Activated CD8-positive, alpha-beta memory T cell treated with anti-CD3 and anti-CD28 coated beads, Interleukin-2, amount 10 ng/mL, durations not matched to agents 7 days and 5 days (primary cell): ENCODE results near the gene FCSK. TPM values are rescaled to one million over a fixed set of nuclear protein-coding genes. Genes with fewer than 3 reads are reported as not detected.
"Not testable (repeated sequence)": the region's sequence is repeated elsewhere in the genome, so short reads cannot be mapped to it uniquely, and the experiment has no call there.

Experiments
- ATAC-seq: fragments of 150-1000 bp; cut with Tn5 transposase; one replicate; pipeline ENCODE4 v1.10.0; 2021; ENCODE audit warnings: moderate library complexity
- CTCF ChIA-PET: fragments of 350-600 bp; sonication (Branson Sonifier 250); formaldehyde crosslinking; loops from one replicate; lab custom pipeline; 2021; ENCODE audit warnings: antibody characterized with exemption; lab: Charles Lee
- DNase-seq: peaks from one replicate; pipeline ENCODE4 v3.0.0-alpha.2; 2020
- H3K27ac Mint-ChIP-seq: one replicate; pipeline ENCODE4 v1.8.0; 2021; ENCODE audit warnings: mild to moderate bottlenecking, mixed read lengths
- H3K27me3 Mint-ChIP-seq: one replicate; pipeline ENCODE4 v1.8.0; 2021; ENCODE audit warnings: mixed read lengths
- H3K36me3 Mint-ChIP-seq: one replicate; pipeline ENCODE4 v1.8.0; 2021; ENCODE audit warnings: mild to moderate bottlenecking, mixed read lengths
- H3K4me1 Mint-ChIP-seq: one replicate; pipeline ENCODE4 v1.8.0; 2021; ENCODE audit warnings: mixed read lengths
- H3K4me3 Mint-ChIP-seq: one replicate; pipeline ENCODE4 v1.8.0; 2021; ENCODE audit warnings: mild to moderate bottlenecking, moderate library complexity, mixed read lengths
- H3K9me3 Mint-ChIP-seq: one replicate; pipeline ENCODE4 v1.8.0; 2022; ENCODE audit warnings: low read depth, mixed read lengths
- total RNA-seq, 2 experiments: library from RNA; stranded (reverse); gene quantifications; one replicate each; pipeline ENCODE4 v1.2.3, GENCODE V29; 2021

The FCSK gene
- total RNA-seq, 2 experiments from 2014 or later: 17.8 to 20.9 TPM

DNA sequence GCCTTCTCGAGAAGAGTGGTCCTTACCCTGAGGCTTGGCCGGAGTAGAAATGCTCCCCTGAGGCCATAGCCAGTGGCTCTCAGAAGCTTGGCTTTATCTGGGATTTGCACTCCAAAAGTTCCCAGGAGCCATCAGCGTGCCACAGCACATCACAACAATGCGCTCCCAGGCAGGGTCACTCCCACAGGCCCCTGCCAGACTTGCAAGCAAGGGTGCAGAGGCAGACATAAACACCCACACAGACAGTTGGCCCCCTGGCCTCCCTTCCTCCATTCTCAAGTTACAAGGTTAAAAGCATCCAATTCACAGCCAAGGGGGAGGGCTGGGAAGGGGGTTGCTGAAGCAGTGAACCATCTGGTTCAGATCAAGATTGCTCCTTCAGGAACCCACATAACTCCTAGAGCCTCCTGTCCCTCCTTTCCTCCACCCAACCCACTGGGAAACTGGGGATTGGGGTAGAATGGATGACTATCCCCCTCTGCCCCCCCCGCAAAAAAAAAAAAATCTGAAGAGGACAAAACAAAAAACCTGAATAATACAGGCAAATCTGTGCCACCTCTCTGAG is 17.3 kb upstream of the FCSK start:
- no peak for ATAC-seq

GRCh38 chr16:70437582-70438557 is 16.5 kb upstream of the FCSK start:
- H3K4me3 Mint-ChIP-seq: peak overlapping the region; percentile 85
- H3K36me3 Mint-ChIP-seq: peaks cover 6% of the 10 kb centered on the region
- H3K9me3 Mint-ChIP-seq: no peaks in the 10 kb centered on the region
- DNase-seq (peak; percentile 46), ATAC-seq (no peak)
- no peaks in the 10 kb centered on the region for H3K27me3 Mint-ChIP-seq
- H3K4me1 Mint-ChIP-seq: peaks cover 37% of the 10 kb centered on the region
- H3K27ac Mint-ChIP-seq: peak overlapping the region; percentile 74
- CTCF ChIA-PET: interaction anchor here (0.7 to 1.3 kb wide), 5 partner anchors 17 to 68 kb away, joined by 3 to 4 read pairs (median 3); partner anchors contain the start of gene FCSK

More for the DNA sequence above, 17.3 kb upstream of the FCSK start:
- H3K4me3 Mint-ChIP-seq: peak overlapping the region; percentile 85
- H3K27ac Mint-ChIP-seq: no peak overlapping the region
- peaks cover 39% of the 10 kb centered on the region for H3K4me1 Mint-ChIP-seq
- CTCF ChIA-PET: interaction anchor here (0.7 to 1.2 kb wide), 2 partner anchors 57 to 67 kb away, joined by 3 to 4 read pairs; no protein-coding TSS in a partner anchor
- no peak for DNase-seq
- no peaks in the 10 kb centered on the region for H3K9me3 Mint-ChIP-seq
- peaks cover 6% of the 10 kb centered on the region for H3K36me3 Mint-ChIP-seq
- H3K27me3 Mint-ChIP-seq: no peaks in the 10 kb centered on the region

- Mint-ChIP-seq H3K27ac (peak overlapping the region; percentile 74), H3K9me3 (no peaks in the 10 kb centered on the region), H3K36me3 (peaks cover 6% of the 10 kb centered on the region), H3K4me3 (peak overlapping the region; percentile 85), H3K4me1 (peaks cover 33% of the 10 kb centered on the region), H3K27me3 (no peaks in the 10 kb centered on the region)
- no peak for ATAC-seq
- no peak for DNase-seq
- CTCF ChIA-PET: interaction anchor here (1.1 to 1.9 kb wide), 6 partner anchors 8 to 82 kb away, joined by 3 to 6 read pairs (median 4); partner anchors contain the start of gene FCSK
These were observed 15.8 kb upstream of the FCSK start for GRCh38 chr16:70438585-70438968.

DNA sequence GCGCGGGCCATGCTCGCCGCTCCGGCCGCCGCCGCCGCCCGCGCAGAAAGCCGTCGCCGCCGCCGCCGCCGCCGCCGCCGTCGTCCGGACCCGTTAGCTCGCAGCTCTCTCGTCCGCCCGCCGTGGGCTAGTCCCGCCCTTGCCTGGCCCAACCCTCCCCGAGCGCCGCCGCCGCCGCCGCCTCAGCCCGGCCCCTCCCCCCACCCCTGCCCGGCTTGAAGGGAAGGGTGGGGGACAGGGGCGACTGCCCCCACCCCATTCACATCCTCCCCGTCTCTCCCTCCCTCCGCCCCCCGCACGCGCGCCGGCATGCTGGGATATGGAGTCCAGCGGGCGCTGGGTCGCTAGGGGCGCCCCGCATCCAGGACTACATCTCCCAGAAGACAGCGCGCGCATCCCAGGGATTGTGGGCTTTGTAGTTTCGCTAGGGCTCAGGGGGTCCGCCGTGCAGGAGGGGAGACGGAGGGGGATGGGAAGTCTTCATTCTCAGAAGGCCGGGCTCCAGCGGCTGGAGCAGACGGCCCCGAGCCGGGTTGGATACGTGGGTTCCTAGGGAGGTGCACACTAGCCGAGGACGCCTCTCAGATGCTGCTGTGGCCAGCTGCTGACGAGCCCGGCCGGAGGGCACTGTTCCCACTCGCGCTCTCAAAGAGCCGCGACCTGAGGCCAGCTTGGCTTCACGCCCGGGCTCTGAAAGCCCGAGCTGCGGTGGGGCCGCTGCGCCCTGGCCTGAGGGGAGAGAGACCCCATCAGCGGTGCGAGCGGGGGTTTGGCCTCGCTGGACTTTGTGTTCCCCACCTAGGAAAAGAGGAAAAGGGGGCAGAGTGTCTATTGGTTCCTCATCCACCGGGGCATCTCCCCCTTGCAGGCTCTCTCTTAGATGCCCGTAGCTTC is 15.2 kb upstream of the FCSK start, which contains the start of gene ST3GAL2:
Gene ST3GAL2, minus strand, starts transcription at position 132 of the 894 bp plus-strand sequence. CDS start 40,570 bp downstream, outside the sequence.
- H3K9me3 Mint-ChIP-seq: no peaks in the 10 kb centered on the region
- ATAC-seq: peak; percentile 95
- no peaks in the 10 kb centered on the region for H3K27me3 Mint-ChIP-seq
- H3K36me3 Mint-ChIP-seq: peaks cover 2% of the 10 kb centered on the region
- CTCF ChIA-PET: interaction anchor here (1.1 to 1.9 kb wide), 5 partner anchors 9 to 83 kb away, joined by 3 to 7 read pairs (median 5); partner anchors contain the start of gene FCSK
- peaks cover 31% of the 10 kb centered on the region for H3K4me1 Mint-ChIP-seq
- DNase-seq: peak; percentile 97
- H3K27ac Mint-ChIP-seq: peak within 1 kb of the TSS; percentile 91
- H3K4me3 Mint-ChIP-seq: peak within 1 kb of the TSS; percentile 87

DNA sequence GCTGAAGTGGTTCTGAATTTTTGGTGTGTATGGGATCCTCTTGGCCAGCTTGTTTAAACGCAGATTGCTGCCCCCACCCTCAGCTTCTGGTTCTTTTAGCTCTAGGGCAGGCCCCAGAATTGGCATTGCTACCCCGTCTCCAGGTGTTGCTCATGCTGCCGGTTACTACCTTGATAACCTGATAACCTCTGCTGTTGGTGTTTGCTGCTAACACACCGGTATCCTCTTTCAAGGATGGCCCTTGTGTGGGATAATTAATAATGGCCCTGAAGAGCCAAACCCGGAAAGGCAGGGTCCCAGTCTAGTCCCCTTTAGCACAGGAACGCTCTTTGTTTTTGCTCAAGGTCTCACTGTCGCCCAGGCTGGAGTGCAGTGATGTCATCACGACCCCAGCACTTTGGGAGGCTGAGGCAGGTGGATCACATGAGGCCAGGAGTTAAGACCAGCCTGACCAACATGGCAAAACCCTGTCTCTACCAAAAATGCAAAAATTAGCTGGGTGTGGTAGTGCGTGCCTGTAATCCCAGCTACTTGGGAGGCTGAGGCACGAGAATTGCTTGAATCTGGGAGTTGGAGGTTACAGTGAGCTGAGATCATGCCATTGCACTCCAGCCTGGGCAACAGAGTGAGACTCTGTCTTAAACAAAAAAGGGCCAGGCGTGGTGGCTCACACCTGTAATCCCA is 14.2 kb upstream of the FCSK start:
- DNase-seq: no peak
- Mint-ChIP-seq H3K4me3 (peak overlapping the region; percentile 87), H3K4me1 (peaks cover 32% of the 10 kb centered on the region), H3K36me3 (peaks cover 2% of the 10 kb centered on the region), H3K9me3 (no peaks in the 10 kb centered on the region), H3K27ac (peak overlapping the region; percentile 91), H3K27me3 (no peaks in the 10 kb centered on the region)
- ATAC-seq: no peak
- CTCF ChIA-PET: interaction anchor here (1.8 to 1.9 kb wide), 3 partner anchors 10 to 84 kb away, joined by 5 to 7 read pairs (median 6); partner anchors contain the start of gene FCSK

DNA sequence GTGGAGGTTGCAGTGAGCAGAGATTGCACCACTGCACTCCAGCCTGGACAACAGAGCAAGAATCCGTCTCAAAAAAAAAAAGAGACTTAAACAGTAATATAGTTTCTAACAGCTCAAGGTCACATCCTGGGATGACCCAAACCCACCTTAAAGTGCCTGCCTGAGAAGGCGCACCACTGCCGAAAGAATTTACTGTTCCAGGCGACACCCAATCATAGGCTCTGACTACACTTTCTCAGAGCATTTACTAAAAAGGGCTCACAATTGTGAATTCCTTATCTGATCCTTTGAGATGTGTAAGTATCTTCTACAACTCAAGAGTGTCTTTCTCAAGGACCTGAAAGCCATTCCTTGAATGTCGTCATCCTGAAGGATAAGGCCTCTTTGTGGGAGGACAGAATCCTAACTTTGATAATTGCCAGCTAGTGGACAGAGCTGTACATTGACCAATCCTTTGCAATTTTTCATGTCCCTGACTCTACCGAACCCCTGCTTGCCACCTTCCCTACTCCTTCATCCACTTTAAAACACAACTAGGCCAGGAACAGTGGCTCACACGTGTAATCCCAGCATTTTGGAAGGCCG is 12.9 kb upstream of the FCSK start:
- H3K4me1 Mint-ChIP-seq: peaks cover 30% of the 10 kb centered on the region
- DNase-seq (no peak), ATAC-seq (no peak)
- H3K27ac Mint-ChIP-seq: peak overlapping the region; percentile 56
- no peaks in the 10 kb centered on the region for H3K27me3 Mint-ChIP-seq
- CTCF ChIA-PET: interaction anchor here (0.7 kb wide), 1 partner anchor 11 kb away, joined by 3 read pairs; no protein-coding TSS in a partner anchor
- H3K36me3 Mint-ChIP-seq: peaks cover 2% of the 10 kb centered on the region
- H3K4me3 Mint-ChIP-seq: no peak overlapping the region
- H3K9me3 Mint-ChIP-seq: no peaks in the 10 kb centered on the region

- Mint-ChIP-seq H3K27ac (no peak overlapping the region), H3K9me3 (no peaks in the 10 kb centered on the region), H3K36me3 (peaks cover 2% of the 10 kb centered on the region), H3K27me3 (peaks cover 2% of the 10 kb centered on the region), H3K4me3 (no peak overlapping the region), H3K4me1 (peaks cover 22% of the 10 kb centered on the region)
- CTCF ChIA-PET: interaction anchor here (1.0 kb wide), 1 partner anchor 62 kb away, joined by 3 read pairs; no protein-coding TSS in a partner anchor
- ATAC-seq (no peak), DNase-seq (no peak)
These were observed 12.1 kb upstream of the FCSK start for GRCh38 chr16:70442344-70442743.

DNA sequence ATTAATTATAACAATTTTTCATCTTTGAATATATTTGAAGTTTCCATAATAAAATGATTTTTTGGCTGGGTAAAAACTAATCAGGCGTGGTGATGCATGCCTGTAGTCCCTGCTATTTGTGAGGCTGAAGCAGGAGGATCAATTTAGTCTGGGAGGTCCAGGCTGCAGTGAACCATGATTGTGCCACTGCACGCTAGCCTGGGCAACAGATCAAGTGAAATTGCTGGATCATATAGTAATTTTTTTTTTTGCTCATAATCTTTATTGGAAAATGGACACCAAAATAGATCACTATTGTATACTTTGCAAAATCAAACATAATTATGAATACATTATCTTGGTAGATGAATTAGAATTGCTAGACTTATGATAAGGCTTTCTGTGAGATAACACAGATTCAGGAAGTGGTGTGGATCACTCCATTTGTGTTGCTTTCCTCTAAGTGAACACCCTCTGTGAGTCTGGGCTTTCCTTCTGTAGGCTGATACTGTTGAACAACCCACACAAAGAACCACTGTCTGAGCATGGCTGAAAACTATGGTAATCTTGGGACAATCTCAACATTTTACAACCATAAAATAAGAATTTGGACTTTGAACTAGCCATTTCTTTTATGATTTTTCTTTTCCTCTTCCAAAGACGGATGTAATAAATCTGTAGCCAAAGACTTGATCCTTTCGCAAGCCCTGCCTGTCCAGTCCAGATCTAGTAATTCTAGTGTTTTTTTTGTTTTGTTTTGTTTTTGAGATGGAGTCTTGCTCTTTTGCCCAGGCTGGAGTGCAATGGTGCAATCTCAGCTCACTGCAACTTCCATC is 9.9 kb upstream of the FCSK start:
- Mint-ChIP-seq H3K4me3 (no peak overlapping the region), H3K27ac (no peak overlapping the region), H3K36me3 (no peaks in the 10 kb centered on the region), H3K27me3 (peaks cover 2% of the 10 kb centered on the region), H3K9me3 (no peaks in the 10 kb centered on the region), H3K4me1 (peaks cover 9% of the 10 kb centered on the region)
- CTCF ChIA-PET: no interaction called here
- no peak for DNase-seq
- ATAC-seq: no peak

DNA sequence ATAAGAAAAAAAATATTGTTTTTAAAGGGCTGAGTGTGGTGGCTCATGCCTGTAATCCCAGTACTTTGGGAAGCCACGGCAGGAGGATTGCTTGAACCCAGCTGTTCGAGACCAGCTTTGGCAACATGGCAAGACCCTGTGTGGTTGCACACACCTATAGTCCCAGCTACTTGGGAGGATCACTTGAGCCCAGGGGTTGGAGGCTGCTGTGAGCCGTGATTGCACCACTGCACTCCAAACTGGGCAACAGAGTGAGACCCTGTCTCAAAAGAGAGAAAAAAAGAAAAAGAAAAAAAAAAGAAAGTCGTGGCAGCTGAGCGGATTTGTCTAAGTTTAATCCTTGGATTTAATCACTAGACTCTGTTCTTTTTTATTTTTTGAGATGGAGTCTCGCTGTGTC is 6.3 kb upstream of the FCSK start:
- no peaks in the 10 kb centered on the region for H3K36me3 Mint-ChIP-seq
- H3K9me3 Mint-ChIP-seq: no peaks in the 10 kb centered on the region
- ATAC-seq (no peak), DNase-seq (no peak)
- no peak overlapping the region for H3K27ac Mint-ChIP-seq
- H3K4me3 Mint-ChIP-seq: no peak overlapping the region
- peaks cover 8% of the 10 kb centered on the region for H3K27me3 Mint-ChIP-seq
- H3K4me1 Mint-ChIP-seq: peaks cover 4% of the 10 kb centered on the region
- CTCF ChIA-PET: no interaction called here

GRCh38 chr16:70450142-70451003 is 4.0 kb upstream of the FCSK start:
- H3K27me3 Mint-ChIP-seq, DNase-seq, H3K27ac Mint-ChIP-seq, ATAC-seq, H3K9me3 Mint-ChIP-seq, H3K36me3 Mint-ChIP-seq, CTCF ChIA-PET, H3K4me3 Mint-ChIP-seq: not testable (repeated sequence)
- H3K4me1 Mint-ChIP-seq: peaks cover 15% of the 10 kb centered on the region

DNA sequence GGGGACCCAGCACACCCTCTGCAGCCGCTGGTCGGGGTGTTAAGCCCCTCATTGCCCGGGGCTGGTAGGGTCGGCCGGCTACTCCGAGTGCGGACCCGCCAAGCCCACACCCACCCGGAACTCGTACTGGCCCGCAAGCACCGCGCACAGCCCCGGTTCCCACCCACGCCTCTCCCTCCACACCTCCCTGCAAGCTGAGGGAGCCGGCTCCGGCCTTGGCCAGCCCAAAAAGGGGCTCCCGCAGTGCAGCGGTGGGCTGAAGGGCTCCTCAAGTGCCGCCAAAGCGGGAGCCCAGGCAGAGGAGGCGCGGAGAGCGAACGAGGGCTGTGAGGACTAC is 3.4 kb upstream of the FCSK start:
- H3K4me1 Mint-ChIP-seq: peaks cover 17% of the 10 kb centered on the region
- H3K9me3 Mint-ChIP-seq, H3K27me3 Mint-ChIP-seq, H3K4me3 Mint-ChIP-seq, H3K36me3 Mint-ChIP-seq, CTCF ChIA-PET, DNase-seq, H3K27ac Mint-ChIP-seq, ATAC-seq: not testable (repeated sequence)
